ENCODE measurements around the gene FHIT. TPM values are rescaled to one million over a fixed set of nuclear protein-coding genes. Genes with fewer than 3 reads are reported as not detected.
"Not testable (repeated sequence)": the region's sequence is repeated elsewhere in the genome, so short reads cannot be mapped to it uniquely, and the experiment has no call there.

The FHIT gene
- total RNA-seq, 1 donor from 2014 or later: 10.2 TPM

- no peak for DNase-seq (ENCODE audit: low spot score)
- ATAC-seq: no peak
- intact Hi-C loops (cut with DNase I): no loop called here
These were observed 1442.8 kb downstream of the FHIT start for GRCh38 chr3:59808446-59808845.

- DNase-seq (ENCODE audit: low spot score) (no peak), ATAC-seq (no peak)
- intact Hi-C loops (cut with DNase I): no loop called here
These were observed 1448.0 kb downstream of the FHIT start for GRCh38 chr3:59803268-59803667.

- DNase-seq (ENCODE audit: low spot score); intact Hi-C loops (cut with DNase I); ATAC-seq: not testable (repeated sequence)
These were observed 1448.8 kb downstream of the FHIT start for GRCh38 chr3:59802453-59802852.

- ATAC-seq (no peak), DNase-seq (ENCODE audit: low spot score) (no peak)
- intact Hi-C loops (cut with DNase I): no loop called here
These were observed 1449.2 kb downstream of the FHIT start for GRCh38 chr3:59802045-59802444.

- intact Hi-C loops (cut with DNase I): no loop called here
- no peak for ATAC-seq
- no peak for DNase-seq (ENCODE audit: low spot score)
These were observed 1450.8 kb downstream of the FHIT start for GRCh38 chr3:59800481-59800880.

GRCh38 chr3:59798372-59799086, 1452.7 kb downstream of the FHIT start:
- intact Hi-C loops (cut with DNase I): no loop called here
- DNase-seq (ENCODE audit: low spot score): no peak

GRCh38 chr3:59797533-59797932, 1453.7 kb downstream of the FHIT start:
- ATAC-seq (no peak), DNase-seq (ENCODE audit: low spot score) (no peak)
- intact Hi-C loops (cut with DNase I): no loop called here

More at GRCh38 chr3:59798372-59799086, 1452.7 kb downstream of the FHIT start:
- ATAC-seq: no peak

- intact Hi-C loops (cut with DNase I): no loop called here
- no peak for DNase-seq (ENCODE audit: low spot score)
- ATAC-seq: no peak
These were observed 1454.8 kb downstream of the FHIT start for GRCh38 chr3:59796456-59796855.

- intact Hi-C loops (cut with DNase I): no loop called here
- ATAC-seq (no peak), DNase-seq (ENCODE audit: low spot score) (no peak)
These were observed 1455.5 kb downstream of the FHIT start for GRCh38 chr3:59795756-59796155.

GRCh38 chr3:59793976-59794375, 1457.3 kb downstream of the FHIT start:
- intact Hi-C loops (cut with DNase I): no loop called here
- no peak for ATAC-seq
- DNase-seq (ENCODE audit: low spot score): no peak

- no peak for ATAC-seq
- intact Hi-C loops (cut with DNase I): no loop called here
- DNase-seq (ENCODE audit: low spot score): no peak
These were observed 1459.4 kb downstream of the FHIT start for GRCh38 chr3:59791774-59792308.

- intact Hi-C loops (cut with DNase I): no loop called here
- ATAC-seq (no peak), DNase-seq (ENCODE audit: low spot score) (no peak)
These were observed 1461.0 kb downstream of the FHIT start for GRCh38 chr3:59790241-59790640.

- no peak for DNase-seq (ENCODE audit: low spot score)
- intact Hi-C loops (cut with DNase I): no loop called here
- no peak for ATAC-seq
These were observed 1462.5 kb downstream of the FHIT start for GRCh38 chr3:59788801-59789200.

GRCh38 chr3:59788133-59788532, 1463.1 kb downstream of the FHIT start:
- ATAC-seq: no peak
- DNase-seq (ENCODE audit: low spot score): no peak
- intact Hi-C loops (cut with DNase I): no loop called here

GRCh38 chr3:59786374-59786773, 1464.9 kb downstream of the FHIT start:
- intact Hi-C loops (cut with DNase I): no loop called here
- DNase-seq (ENCODE audit: low spot score) (no peak), ATAC-seq (no peak)

GRCh38 chr3:59784164-59784563, 1467.1 kb downstream of the FHIT start:
- no peak for DNase-seq (ENCODE audit: low spot score)
- ATAC-seq: no peak
- intact Hi-C loops (cut with DNase I): no loop called here

- intact Hi-C loops (cut with DNase I): no loop called here
- ATAC-seq (no peak), DNase-seq (ENCODE audit: low spot score) (no peak)
These were observed 1467.7 kb downstream of the FHIT start for GRCh38 chr3:59783468-59783988.

- intact Hi-C loops (cut with DNase I): no loop called here
- no peak for DNase-seq (ENCODE audit: low spot score)
- ATAC-seq: no peak
These were observed 1468.6 kb downstream of the FHIT start for GRCh38 chr3:59782664-59783063.

GRCh38 chr3:59780209-59780608, 1471.0 kb downstream of the FHIT start:
- intact Hi-C loops (cut with DNase I): no loop called here
- ATAC-seq: no peak
- DNase-seq (ENCODE audit: low spot score): no peak

GRCh38 chr3:59779260-59779659, 1472.0 kb downstream of the FHIT start:
- no peak for ATAC-seq
- no peak for DNase-seq (ENCODE audit: low spot score)
- intact Hi-C loops (cut with DNase I): no loop called here

GRCh38 chr3:59777667-59778077, 1473.6 kb downstream of the FHIT start:
- ATAC-seq: no peak
- intact Hi-C loops (cut with DNase I): no loop called here
- no peak for DNase-seq (ENCODE audit: low spot score)

All from sciatic nerve (tissue), 2 donors.